HepG2 (cell line): ENCODE measurements around the gene GAS2L2. TPM values are rescaled to one million over a fixed set of nuclear protein-coding genes. Genes with fewer than 3 reads are reported as not detected.

Experiments
- ATAC-seq: fragments of 200-7000 bp; cut with Tn5 transposase; 3 replicates; pipeline ENCODE4 v1.9.1; 2020; ENCODE audit warnings: mild to moderate bottlenecking, moderate library complexity
- BruUV-seq: library from RNA; stranded (reverse); fragments of 400-500 nt; replicated peaks from 2 replicates; lab custom pipeline; 2021; lab: Mats Ljungman, UMichigan
- CTCF ChIA-PET: fragments of 300-600 bp; formaldehyde crosslinking; extraction: SDS; loops from one replicate; lab custom pipeline; 2021; ENCODE audit warnings: low total read pairs, inconsistent platforms, low intra/inter-chr PET ratio; lab: Yijun Ruan, JAX
- POLR2A ChIA-PET: fragments of 350-600 bp; sonication (Branson Sonifier 250); formaldehyde crosslinking; loops from one replicate; lab custom pipeline; 2020; ENCODE audit warnings: antibody characterized with exemption, inconsistent platforms; lab: Yijun Ruan, JAX
- DNase-seq: peaks from one replicate; pipeline ENCODE4 v3.0.0-alpha.2; 2015; ENCODE audit warnings: low spot score
- FAIRE-seq: peaks from 3 replicates; lab custom pipeline; 2011; peaks lifted over from hg19 to GRCh38; lab: Jason Lieb, UNC
- H2AFZ ChIP-seq: one replicate; pipeline ENCODE4 v1.6.1; 2011; ENCODE audit warnings: low read length, inconsistent platforms
- H3K27ac ChIP-seq: fragments of 300-600 bp; 3 replicates; pipeline ENCODE4 v1.8.0; 2011; ENCODE audit warnings: mixed run types, mild to moderate bottlenecking, mixed read lengths, low read length, inconsistent platforms; ENCODE audit not compliant: insufficient read depth; ENCODE audit errors: extremely low read length
- H3K27me3 ChIP-seq, 2 experiments: fragments of 200-600 bp in 1 of 2; 2 replicates in 1 of 2; 3 replicates in 1 of 2; pipeline versions ENCODE4 v1.6.0 to v1.8.0; 2011; ENCODE audit warnings: low read length in 2 of 2, mild to moderate bottlenecking in 2 of 2, moderate library complexity in 2 of 2, inconsistent platforms in 1 of 2; ENCODE audit not compliant: insufficient read depth in 2 of 2, control insufficient read depth in 1 of 2
- H3K36me3 ChIP-seq, 2 experiments: fragments of 200-600 bp in 1 of 2; replicated peaks in 1 of 2; 2 replicates in 1 of 2; 3 replicates in 1 of 2; pipeline versions ENCODE4 v1.5.1 to v1.8.0; 2011; ENCODE audit warnings: low read length in 2 of 2, inconsistent platforms in 1 of 2; ENCODE audit not compliant: insufficient read depth in 2 of 2, control insufficient read depth in 1 of 2
- H3K4me1 ChIP-seq: 2 replicates; pipeline ENCODE4 v1.5.1; 2012; ENCODE audit warnings: low read length, inconsistent platforms; ENCODE audit not compliant: insufficient read depth
- H3K4me2 ChIP-seq: 2 replicates; pipeline ENCODE4 v1.6.0; 2011; ENCODE audit warnings: low read depth, low read length, inconsistent platforms
- H3K4me3 ChIP-seq, 3 experiments: fragments of 200-600 bp in 1 of 3; sonication (generic), shearing (Covaris generic) in 1 of 3; replicated peaks in 1 of 3; 2 replicates each; pipeline ENCODE4 v1.5.1; 2011 to 2016; ENCODE audit warnings: low read length in 3 of 3, inconsistent platforms in 2 of 3, low read depth in 2 of 3, mild to moderate bottlenecking in 2 of 3, control low read depth in 1 of 3, mixed read lengths in 1 of 3; ENCODE audit not compliant: insufficient read depth in 1 of 3
- H3K79me2 ChIP-seq: one replicate; pipeline ENCODE4 v1.6.1; 2011; ENCODE audit warnings: low read length, inconsistent platforms; ENCODE audit not compliant: insufficient read depth
- H3K9ac ChIP-seq: 2 replicates; pipeline ENCODE4 v1.6.0; 2011; ENCODE audit warnings: mild to moderate bottlenecking, low read depth, low read length, inconsistent platforms; ENCODE audit not compliant: insufficient read depth
- H3K9me3 ChIP-seq: 2 replicates; pipeline ENCODE4 v1.5.1; 2012; ENCODE audit warnings: mild to moderate bottlenecking, low read length
- H4K20me1 ChIP-seq: 2 replicates; pipeline ENCODE4 v1.6.0; 2011; ENCODE audit warnings: inconsistent platforms, mild to moderate bottlenecking, low read length, moderate library complexity; ENCODE audit not compliant: insufficient read depth
- GTF3A ChIP-seq: sonication (generic); formaldehyde crosslinking; conservative IDR thresholded peaks from 2 replicates; pipeline ENCODE4 v1.4.0; 2020; ENCODE audit warnings: mild to moderate bottlenecking, missing genetic modification reagents
- MLXIP ChIP-seq: sonication (generic); formaldehyde crosslinking; IDR thresholded peaks from 2 replicates; pipeline ENCODE4 v1.9.0; 2021; ENCODE audit warnings: missing genetic modification reagents, borderline replicate concordance
- NFKB2 ChIP-seq: sonication (generic); formaldehyde crosslinking; IDR thresholded peaks from 2 replicates; pipeline ENCODE4 v1.4.0; 2020; ENCODE audit warnings: missing genetic modification reagents, borderline replicate concordance
- PLRG1 ChIP-seq: fragments of 450-650 bp; conservative IDR thresholded peaks from 2 replicates; pipeline ENCODE4 v1.6.1; 2016
- SUZ12 ChIP-seq: fragments of 150-350 bp; IDR thresholded peaks from 2 replicates; pipeline ENCODE4 v1.6.1; 2014; ENCODE audit warnings: low read depth, low read length
- ZNF431 ChIP-seq: sonication (generic); formaldehyde crosslinking; IDR thresholded peaks from 2 replicates; pipeline ENCODE4 v1.9.0; 2022; ENCODE audit warnings: missing genetic modification reagents, low read depth, mild to moderate bottlenecking, borderline replicate concordance
- ZNF614 ChIP-seq: IDR thresholded peaks from 2 replicates; pipeline ENCODE4 v1.6.1; 2018; ENCODE audit warnings: missing biosample characterization, missing genetic modification reagents, inconsistent platforms, borderline replicate concordance
- ZNF883 ChIP-seq: sonication (generic); formaldehyde crosslinking; IDR thresholded peaks from 2 replicates; pipeline ENCODE4 v1.5.1; 2020; ENCODE audit warnings: mild to moderate bottlenecking, missing genetic modification reagents; ENCODE audit errors: not compliant biosample characterization
- WGBS: methylation state at CpG from one replicate; pipeline ENCODE4 v1.1.6; 2017; ENCODE audit warnings: low lambda C conversion rate; 5-methylcytosine and 5-hydroxymethylcytosine counted together
- in situ Hi-C: cut with HindIII; loops from 2 replicates; pipeline ENCODE4 v1.10.0; 2017; ENCODE audit warnings: low pct_unique_long_range_greater_than_20kb; ENCODE audit not compliant: extremely low pct_ligation_motif_present
- intact Hi-C: fragments of 100-400 bp; cut with micrococcal nuclease; formaldehyde crosslinking; loops from one replicate; pipeline ENCODE4 v1.10.0; 2022; ENCODE audit not compliant: unreplicated experiment
- polyA plus RNA-seq, 8 experiments: library from polyadenylated mRNA; depleted of rRNA in 3 of 8; stranded (reverse) in 7 of 8; unstranded in 1 of 8; fragments of >200 nt; fragmentation: Illumina TruSeq in 4 of 8; extraction: Trizol in 4 of 8; gene quantifications; 2 replicates each; pipeline versions ENCODE4 v1.2.1 to v1.2.3, GENCODE V29; 2011 to 2016; ENCODE audit warnings: low read depth in 4 of 8, missing spikeins in 1 of 8, mixed read lengths in 1 of 8; ENCODE audit not compliant: insufficient read depth in 1 of 8
- total RNA-seq, 5 experiments: library from RNA; depleted of rRNA; stranded (reverse); fragments of >200 nt; fragmentation: Illumina TruSeq; extraction: Trizol; gene quantifications; 2 replicates each; pipeline ENCODE4 v1.2.3, GENCODE V29; 2016; ENCODE audit warnings: low read depth in 1 of 5
- TF ChIP-seq, protein P1 (sequence below): IDR thresholded peaks from 2 replicates; pipeline ENCODE4 v1.6.1; 2016; ENCODE audit warnings: missing compliant biosample characterization, missing genetic modification reagents, borderline replicate concordance

GAS2L2 gene
- total and polyA plus RNA-seq, 2 of the 13 experiments (the other 11 are each of a cell fraction or from before 2014, with no cell fraction given) = not detected

DNA sequence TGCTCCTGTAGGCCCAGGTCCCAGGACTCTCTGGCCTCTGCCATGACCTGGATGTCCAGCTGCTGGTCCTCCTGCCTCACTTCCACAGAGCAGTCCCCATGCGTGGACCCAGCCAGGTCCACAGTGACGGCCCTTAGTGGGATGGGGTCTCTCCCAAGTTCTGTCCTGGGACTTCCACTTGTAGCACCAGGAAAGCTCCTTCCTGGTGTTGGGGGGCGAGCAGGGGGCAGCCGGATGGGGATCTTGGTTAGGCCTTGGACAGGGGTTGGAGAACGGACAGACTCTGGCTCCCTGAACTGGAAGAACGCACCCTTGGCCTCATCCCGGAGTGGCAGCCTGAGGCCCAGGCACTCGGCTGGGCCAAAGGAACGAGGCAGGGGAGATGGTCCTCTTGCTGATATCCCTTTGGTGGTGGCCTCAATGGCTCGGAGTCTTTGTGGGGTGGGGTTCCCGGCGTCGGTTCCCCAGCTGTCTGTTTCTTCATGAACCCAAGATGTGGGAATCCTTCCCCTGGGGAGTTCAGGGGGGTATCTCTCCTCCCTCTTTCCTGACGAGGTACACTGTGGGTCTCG is 7.2 kb downstream of the GAS2L2 start:
- H3K9me3 ChIP-seq = no peaks in the 10 kb centered on the region
- POLR2A ChIA-PET = no interaction called here

More for the DNA sequence above, 7.2 kb downstream of the GAS2L2 start:
- 6% methylated on average over 7 of the region's 15 CpGs for WGBS
- H3K9ac ChIP-seq = no peak overlapping the region
- no peak overlapping the region for H3K4me3 ChIP-seq
- CTCF ChIA-PET = interaction anchor here (2.8 kb wide), 1 partner anchor 132 kb away, joined by 54 read pairs; no protein-coding TSS in a partner anchor
- no peaks in the 10 kb centered on the region for H3K79me2 ChIP-seq
- in situ Hi-C loops = loop anchor here (5.0 to 25.0 kb wide), 3 partner anchors 134 to 434 kb away; no protein-coding TSS in a partner anchor
- DNase-seq (no peak), ATAC-seq (no peak), FAIRE-seq (no peak)
- TF ChIP-seq GTF3A (no peak), SUZ12 (no peak), ZNF431 (CRISPR knock-in tag) (no peak), MLXIP (CRISPR knock-in tag) (no peak), ZNF883 (CRISPR knock-in tag) (no peak), NFKB2 (CRISPR knock-in tag) (no peak), PLRG1 (no peak), ZNF614 (CRISPR knock-in tag) (no peak)
- TF ChIP-seq, protein P1, sequence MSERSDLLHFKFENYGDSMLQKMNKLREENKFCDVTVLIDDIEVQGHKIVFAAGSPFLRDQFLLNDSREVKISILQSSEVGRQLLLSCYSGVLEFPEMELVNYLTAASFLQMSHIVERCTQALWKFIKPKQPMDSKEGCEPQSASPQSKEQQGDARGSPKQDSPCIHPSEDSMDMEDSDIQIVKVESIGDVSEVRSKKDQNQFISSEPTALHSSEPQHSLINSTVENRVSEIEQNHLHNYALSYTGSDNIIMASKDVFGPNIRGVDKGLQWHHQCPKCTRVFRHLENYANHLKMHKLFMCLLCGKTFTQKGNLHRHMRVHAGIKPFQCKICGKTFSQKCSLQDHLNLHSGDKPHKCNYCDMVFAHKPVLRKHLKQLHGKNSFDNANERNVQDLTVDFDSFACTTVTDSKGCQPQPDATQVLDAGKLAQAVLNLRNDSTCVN = no peak
- H3K27ac ChIP-seq = no peak overlapping the region
- no peak overlapping the region for H3K4me2 ChIP-seq
- no peaks in the 10 kb centered on the region for H3K36me3 ChIP-seq
- peaks cover 20% of the 10 kb centered on the region for H3K4me1 ChIP-seq
- no TSS peak for BruUV-seq
- peaks cover 3 to 53% of the 10 kb centered on the region in 2 experiments; a peak in 4 of 5 replicates for H3K27me3 ChIP-seq
- intact Hi-C loops = loop anchor here (5.0 kb wide), 1 partner anchor 189 kb away; no protein-coding TSS in a partner anchor
- no peak overlapping the region for H2AFZ ChIP-seq
- no peaks in the 10 kb centered on the region for H4K20me1 ChIP-seq
